Measurements from ENCODE around the gene STARD13. TPM values are rescaled to one million over a fixed set of nuclear protein-coding genes. Genes with fewer than 3 reads are reported as not detected.
"Not testable (repeated sequence)": the region's sequence is repeated elsewhere in the genome, so short reads cannot be mapped to it uniquely, and the experiment has no call there.

STARD13 gene
- total RNA-seq, 1 donor from 2014 or later: 2.3 TPM

GRCh38 chr13:33172911-33173310 is 112.6 kb downstream of the STARD13 start:
- ATAC-seq: no peak

- ATAC-seq: no peak
These were observed 113.2 kb downstream of the STARD13 start for GRCh38 chr13:33172400-33172799.

- no peak for ATAC-seq
These were observed 116.1 kb downstream of the STARD13 start for GRCh38 chr13:33169273-33169980.

- no peak for ATAC-seq
These were observed 117.1 kb downstream of the STARD13 start for GRCh38 chr13:33168321-33168960.

- ATAC-seq: no peak
These were observed 118.1 kb downstream of the STARD13 start for GRCh38 chr13:33167491-33167890.

- no peak for ATAC-seq
These were observed 119.8 kb downstream of the STARD13 start for GRCh38 chr13:33165787-33166186.

GRCh38 chr13:33164331-33164730 is 121.2 kb downstream of the STARD13 start:
- no peak for ATAC-seq

- not testable (repeated sequence) for ATAC-seq
These were observed 122.8 kb downstream of the STARD13 start for GRCh38 chr13:33162725-33163124.

GRCh38 chr13:33158816-33159215 is 126.7 kb downstream of the STARD13 start:
- ATAC-seq: no peak

GRCh38 chr13:33158271-33158670 is 127.3 kb downstream of the STARD13 start:
- no peak for ATAC-seq

- no peak for ATAC-seq
These were observed 130.6 kb downstream of the STARD13 start for GRCh38 chr13:33154911-33155310.

GRCh38 chr13:33153421-33154404 is 131.8 kb downstream of the STARD13 start:
- peak; percentile 88 for ATAC-seq

GRCh38 chr13:33152389-33152788 is 133.2 kb downstream of the STARD13 start:
- ATAC-seq: no peak

- ATAC-seq: no peak
These were observed 134.9 kb downstream of the STARD13 start for GRCh38 chr13:33150662-33151061.

GRCh38 chr13:33150126-33150525 is 135.4 kb downstream of the STARD13 start:
- no peak for ATAC-seq

- ATAC-seq: no peak
These were observed 137.7 kb downstream of the STARD13 start for GRCh38 chr13:33147832-33148231.

GRCh38 chr13:33146843-33147611 is 138.5 kb downstream of the STARD13 start:
- ATAC-seq: no peak

- no peak for ATAC-seq
These were observed 139.9 kb downstream of the STARD13 start for GRCh38 chr13:33145667-33146066.

- ATAC-seq: no peak
These were observed 141.2 kb downstream of the STARD13 start for GRCh38 chr13:33144358-33144784.

- no peak for ATAC-seq
These were observed 145.6 kb downstream of the STARD13 start for GRCh38 chr13:33139780-33140535.

- ATAC-seq: no peak
These were observed 146.4 kb downstream of the STARD13 start for GRCh38 chr13:33139184-33139583.
